ENCODE data around the gene CALM1.

DNA sequence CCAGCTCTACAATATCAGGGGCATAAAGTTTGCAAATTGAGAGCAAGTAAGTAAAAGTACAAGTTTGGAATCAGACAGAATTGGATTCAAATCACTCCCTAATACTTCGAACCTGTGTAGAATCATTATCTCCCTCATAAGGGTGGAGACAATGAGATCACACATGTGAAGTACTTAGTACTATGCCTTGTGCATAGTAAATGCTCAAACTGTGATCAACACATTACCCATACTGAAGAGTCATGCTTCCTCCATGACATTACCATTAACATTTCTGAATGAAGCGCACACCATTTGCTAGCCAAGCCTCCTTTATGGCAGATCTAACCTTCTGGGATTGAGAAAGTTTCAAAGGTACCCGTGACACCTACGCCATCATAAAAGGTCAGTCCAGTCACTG, 38.5 kb upstream of the CALM1 start:
- TF ChIP-seq, protein P1, sequence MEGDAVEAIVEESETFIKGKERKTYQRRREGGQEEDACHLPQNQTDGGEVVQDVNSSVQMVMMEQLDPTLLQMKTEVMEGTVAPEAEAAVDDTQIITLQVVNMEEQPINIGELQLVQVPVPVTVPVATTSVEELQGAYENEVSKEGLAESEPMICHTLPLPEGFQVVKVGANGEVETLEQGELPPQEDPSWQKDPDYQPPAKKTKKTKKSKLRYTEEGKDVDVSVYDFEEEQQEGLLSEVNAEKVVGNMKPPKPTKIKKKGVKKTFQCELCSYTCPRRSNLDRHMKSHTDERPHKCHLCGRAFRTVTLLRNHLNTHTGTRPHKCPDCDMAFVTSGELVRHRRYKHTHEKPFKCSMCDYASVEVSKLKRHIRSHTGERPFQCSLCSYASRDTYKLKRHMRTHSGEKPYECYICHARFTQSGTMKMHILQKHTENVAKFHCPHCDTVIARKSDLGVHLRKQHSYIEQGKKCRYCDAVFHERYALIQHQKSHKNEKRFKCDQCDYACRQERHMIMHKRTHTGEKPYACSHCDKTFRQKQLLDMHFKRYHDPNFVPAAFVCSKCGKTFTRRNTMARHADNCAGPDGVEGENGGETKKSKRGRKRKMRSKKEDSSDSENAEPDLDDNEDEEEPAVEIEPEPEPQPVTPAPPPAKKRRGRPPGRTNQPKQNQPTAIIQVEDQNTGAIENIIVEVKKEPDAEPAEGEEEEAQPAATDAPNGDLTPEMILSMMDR (IDR thresholded peaks at IDR 0.05): no peak
- no peak for TF ChIP-seq EP300 (IDR thresholded peaks at IDR 0.05)
- TF ChIP-seq POLR2AphosphoS5 (IDR thresholded peaks at IDR 0.05): no peak
